SK-N-SH (cell line): ENCODE data around the gene KIF5B. TPM values are rescaled to one million over a fixed set of nuclear protein-coding genes. Genes with fewer than 3 reads are reported as not detected.

Experiments
- CTCF ChIA-PET: fragments of 300-600, 350-600 bp; formaldehyde crosslinking; extraction: SDS; loops from one replicate; lab custom pipeline; 2021; lab: Yijun Ruan, JAX
- POLR2A ChIA-PET: fragments of 350-600 bp; sonication (Branson Sonifier 250); formaldehyde crosslinking; extraction: SDS; loops from one replicate; lab custom pipeline; 2020; ENCODE audit warnings: antibody characterized with exemption, inconsistent platforms; lab: Yijun Ruan, JAX
- DNase-seq: peaks from one replicate; pipeline ENCODE4 v3.0.0; 2012
- H2AFZ ChIP-seq: fragments of 200-600 bp; sonication (generic); 2 replicates; pipeline ENCODE4 v1.8.1; 2016; ENCODE audit warnings: antibody characterized with exemption, mild to moderate bottlenecking, low read depth
- H3F3A ChIP-seq: fragments of 200-600 bp; sonication (generic); replicated peaks from 2 replicates; pipeline ENCODE3; 2016; ENCODE audit warnings: antibody characterized with exemption, mild to moderate bottlenecking; ENCODE audit not compliant: insufficient read depth
- H3K27ac ChIP-seq, 2 experiments: fragments of 200-500 bp in 1 of 2; fragments of 200-600 bp in 1 of 2; sonication (Bioruptor generic) in 1 of 2; sonication (generic), shearing (Covaris generic) in 1 of 2; 2 replicates each; pipeline versions ENCODE4 v1.5.1 to v1.6.1; 2014 to 2016; ENCODE audit warnings: low read depth in 2 of 2, inconsistent platforms in 1 of 2, low read length in 1 of 2, mild to moderate bottlenecking in 1 of 2, mixed read lengths in 1 of 2
- H3K27me3 ChIP-seq: fragments of 200-600 bp; sonication (generic), shearing (Covaris generic); 2 replicates; pipeline ENCODE4 v1.6.1; 2016; ENCODE audit warnings: mixed run types; ENCODE audit not compliant: insufficient read depth
- H3K36me3 ChIP-seq, 2 experiments: fragments of 200-500 bp in 1 of 2; fragments of 200-600 bp in 1 of 2; sonication (Bioruptor generic) in 1 of 2; sonication (generic) in 1 of 2; replicated peaks in 1 of 2; 2 replicates each; pipeline versions ENCODE3 to v1.5.1; 2014 to 2016; ENCODE audit warnings: low read length in 1 of 2, mild to moderate bottlenecking in 1 of 2; ENCODE audit not compliant: insufficient read depth in 2 of 2, control insufficient read depth in 1 of 2
- H3K4me1 ChIP-seq, 2 experiments: fragments of 200-500 bp in 1 of 2; fragments of 200-600 bp in 1 of 2; sonication (Bioruptor generic) in 1 of 2; sonication (generic), shearing (Covaris generic) in 1 of 2; 2 replicates each; pipeline versions ENCODE4 v1.5.1 to v1.6.1; 2014 to 2016; ENCODE audit warnings: low read depth in 1 of 2, low read length in 1 of 2, mixed run types in 1 of 2; ENCODE audit not compliant: insufficient read depth in 2 of 2, control insufficient read depth in 1 of 2
- H3K4me2 ChIP-seq: fragments of 200-600 bp; sonication (generic), shearing (Covaris generic); 2 replicates; pipeline ENCODE4 v1.6.1; 2017; ENCODE audit warnings: mixed run types
- H3K4me3 ChIP-seq, 2 experiments: fragments of 200-500 bp in 1 of 2; fragments of 200-600 bp in 1 of 2; sonication (Bioruptor generic) in 1 of 2; sonication (generic), shearing (Covaris generic) in 1 of 2; 2 replicates each; pipeline versions ENCODE4 v1.5.1 to v1.8.1; 2014 to 2016; ENCODE audit warnings: low read depth in 2 of 2, inconsistent platforms in 1 of 2, low read length in 1 of 2, mild to moderate bottlenecking in 1 of 2, mixed read lengths in 1 of 2, moderate library complexity in 1 of 2
- H3K79me2 ChIP-seq: fragments of 200-600 bp; sonication (generic); 2 replicates; pipeline ENCODE4 v1.8.1; 2017; ENCODE audit warnings: mild to moderate bottlenecking; ENCODE audit not compliant: insufficient read depth
- H3K9ac ChIP-seq: fragments of 200-600 bp; sonication (generic); 2 replicates; pipeline ENCODE4 v1.6.1; 2017; ENCODE audit warnings: mixed run types
- H3K9me2 ChIP-seq: fragments of 200-600 bp; sonication (generic); 2 replicates; pipeline ENCODE4 v1.6.1; 2017; ENCODE audit warnings: mixed run types
- H3K9me3 ChIP-seq: fragments of 200-600 bp; sonication (generic); 2 replicates; pipeline ENCODE4 v1.6.1; 2017; ENCODE audit warnings: mixed run types, mild to moderate bottlenecking, moderate library complexity
- H4K20me1 ChIP-seq: fragments of 200-600 bp; sonication (generic); 2 replicates; pipeline ENCODE4 v1.6.1; 2017; ENCODE audit warnings: mild to moderate bottlenecking, mixed run types; ENCODE audit not compliant: insufficient read depth
- FOXJ3 ChIP-seq: sonication (generic); formaldehyde crosslinking; IDR thresholded peaks from 2 replicates; pipeline ENCODE4 v1.5.1; 2020; ENCODE audit warnings: mild to moderate bottlenecking, missing genetic modification reagents
- GATA2 ChIP-seq: sonication (generic); formaldehyde crosslinking; IDR thresholded peaks from 2 replicates; pipeline ENCODE4 v1.5.0; 2020; ENCODE audit warnings: mild to moderate bottlenecking, missing genetic modification reagents
- RAD21 ChIP-seq: IDR thresholded peaks from 2 replicates; pipeline ENCODE4 v1.6.1; 2012; ENCODE audit warnings: mild to moderate bottlenecking, low read length
- RCOR1 ChIP-seq: fragments of 150-350 bp; IDR thresholded peaks from 2 replicates; pipeline ENCODE4 v1.6.1; 2017; ENCODE audit warnings: antibody characterized with exemption, low read length
- RFX5 ChIP-seq: IDR thresholded peaks from 2 replicates; pipeline ENCODE4 v1.6.1; 2012; ENCODE audit warnings: mild to moderate bottlenecking, improper control_type of control experiment, low read length
- SIN3A ChIP-seq: IDR thresholded peaks from 2 replicates; pipeline ENCODE4 v1.6.1; 2012; ENCODE audit warnings: low read depth, mild to moderate bottlenecking, low read length, moderate library complexity, borderline replicate concordance
- TAF1 ChIP-seq: IDR thresholded peaks from 2 replicates; pipeline ENCODE4 v1.6.1; 2012; ENCODE audit warnings: low read depth, mild to moderate bottlenecking, low read length, moderate library complexity, borderline replicate concordance
- TCF12 ChIP-seq: IDR thresholded peaks from 2 replicates; pipeline ENCODE4 v1.4.0; 2012
- YY1 ChIP-seq: IDR thresholded peaks from 2 replicates; pipeline ENCODE4 v1.4.0; 2012; ENCODE audit warnings: low read depth, mild to moderate bottlenecking
- WGBS: methylation state at CpG from one replicate; pipeline ENCODE4 v1.1.6; 2017; ENCODE audit warnings: low lambda C conversion rate; 5-methylcytosine and 5-hydroxymethylcytosine counted together
- polyA plus RNA-seq, 3 experiments: library from polyadenylated mRNA; depleted of rRNA; stranded (reverse); fragments of >200 nt; gene quantifications; 2 replicates each; pipeline ENCODE4 v1.2.3, GENCODE V29; 2012
- TF ChIP-seq, protein P1 (sequence below): IDR thresholded peaks from 2 replicates; pipeline ENCODE4 v1.6.1; 2012; ENCODE audit warnings: mild to moderate bottlenecking, low read depth, low read length, moderate library complexity
- TF ChIP-seq, protein P2 (sequence below): IDR thresholded peaks from 2 replicates; pipeline ENCODE4 v1.4.0; 2012; ENCODE audit warnings: low read depth
- TF ChIP-seq, protein P3 (sequence below): fragments of 150-350 bp; IDR thresholded peaks from 2 replicates; pipeline ENCODE4 v1.6.1; 2017; ENCODE audit warnings: antibody characterized with exemption, low read length, low read depth, borderline replicate concordance
- TF ChIP-seq, protein P4 (sequence below): IDR thresholded peaks from 2 replicates; pipeline ENCODE4 v1.4.0; 2012; ENCODE audit warnings: low read depth, borderline replicate concordance

Gene KIF5B
- polyA plus RNA-seq, 1 of the 3 experiments (the other 2 are of a cell fraction) = 15.7 TPM

DNA sequence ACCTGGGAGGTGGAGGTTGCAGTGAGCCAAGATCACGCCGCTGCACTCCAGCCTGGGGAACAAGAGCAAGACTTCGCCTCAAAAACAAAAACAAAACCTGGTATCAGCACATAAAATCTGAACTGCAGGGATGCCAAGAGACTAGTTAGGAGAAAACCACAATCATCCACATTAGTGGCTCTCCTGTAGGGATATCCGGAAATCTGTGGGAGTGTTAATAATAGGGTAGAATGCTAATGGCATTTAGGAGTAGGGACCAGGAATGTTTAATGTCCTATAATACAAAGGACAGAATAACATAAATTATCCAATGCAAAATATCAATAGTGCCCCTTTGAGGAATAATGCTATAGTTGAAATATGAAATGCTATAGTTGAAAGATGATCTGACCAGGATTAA lies 24.3 kb downstream of the KIF5B start:
- no peak overlapping the region for H3K27ac ChIP-seq
- DNase-seq = no peak
- no peak for TF ChIP-seq SIN3A
- TF ChIP-seq, protein P1, sequence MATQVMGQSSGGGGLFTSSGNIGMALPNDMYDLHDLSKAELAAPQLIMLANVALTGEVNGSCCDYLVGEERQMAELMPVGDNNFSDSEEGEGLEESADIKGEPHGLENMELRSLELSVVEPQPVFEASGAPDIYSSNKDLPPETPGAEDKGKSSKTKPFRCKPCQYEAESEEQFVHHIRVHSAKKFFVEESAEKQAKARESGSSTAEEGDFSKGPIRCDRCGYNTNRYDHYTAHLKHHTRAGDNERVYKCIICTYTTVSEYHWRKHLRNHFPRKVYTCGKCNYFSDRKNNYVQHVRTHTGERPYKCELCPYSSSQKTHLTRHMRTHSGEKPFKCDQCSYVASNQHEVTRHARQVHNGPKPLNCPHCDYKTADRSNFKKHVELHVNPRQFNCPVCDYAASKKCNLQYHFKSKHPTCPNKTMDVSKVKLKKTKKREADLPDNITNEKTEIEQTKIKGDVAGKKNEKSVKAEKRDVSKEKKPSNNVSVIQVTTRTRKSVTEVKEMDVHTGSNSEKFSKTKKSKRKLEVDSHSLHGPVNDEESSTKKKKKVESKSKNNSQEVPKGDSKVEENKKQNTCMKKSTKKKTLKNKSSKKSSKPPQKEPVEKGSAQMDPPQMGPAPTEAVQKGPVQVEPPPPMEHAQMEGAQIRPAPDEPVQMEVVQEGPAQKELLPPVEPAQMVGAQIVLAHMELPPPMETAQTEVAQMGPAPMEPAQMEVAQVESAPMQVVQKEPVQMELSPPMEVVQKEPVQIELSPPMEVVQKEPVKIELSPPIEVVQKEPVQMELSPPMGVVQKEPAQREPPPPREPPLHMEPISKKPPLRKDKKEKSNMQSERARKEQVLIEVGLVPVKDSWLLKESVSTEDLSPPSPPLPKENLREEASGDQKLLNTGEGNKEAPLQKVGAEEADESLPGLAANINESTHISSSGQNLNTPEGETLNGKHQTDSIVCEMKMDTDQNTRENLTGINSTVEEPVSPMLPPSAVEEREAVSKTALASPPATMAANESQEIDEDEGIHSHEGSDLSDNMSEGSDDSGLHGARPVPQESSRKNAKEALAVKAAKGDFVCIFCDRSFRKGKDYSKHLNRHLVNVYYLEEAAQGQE = no peak
- no peak for TF ChIP-seq RAD21
- POLR2A ChIA-PET = no interaction called here
- H3K79me2 ChIP-seq = peaks cover 92% of the 10 kb centered on the region
- no peaks in the 10 kb centered on the region; the same call in 1 of the 2 replicates for H4K20me1 ChIP-seq
- H3K9me3 ChIP-seq = no peaks in the 10 kb centered on the region
- CTCF ChIA-PET = no interaction called here
- 97% methylated on average over 4 of the region's 4 CpGs for WGBS
- H3K9me2 ChIP-seq = no peaks in the 10 kb centered on the region
- no peak overlapping the region for H3K9ac ChIP-seq
- H3K36me3 ChIP-seq = peaks cover 85 to 99% of the 10 kb centered on the region in 2 experiments
- H3K27me3 ChIP-seq = no peaks in the 10 kb centered on the region
- H3K4me2 ChIP-seq = no peak overlapping the region
- H3K4me3 ChIP-seq = no peak overlapping the region
- H2AFZ ChIP-seq = no peak overlapping the region
- H3K4me1 ChIP-seq = no peaks in the 10 kb centered on the region; a peak in 1 of 4 replicates
- peaks cover 12% of the 10 kb centered on the region for H3F3A ChIP-seq

DNA sequence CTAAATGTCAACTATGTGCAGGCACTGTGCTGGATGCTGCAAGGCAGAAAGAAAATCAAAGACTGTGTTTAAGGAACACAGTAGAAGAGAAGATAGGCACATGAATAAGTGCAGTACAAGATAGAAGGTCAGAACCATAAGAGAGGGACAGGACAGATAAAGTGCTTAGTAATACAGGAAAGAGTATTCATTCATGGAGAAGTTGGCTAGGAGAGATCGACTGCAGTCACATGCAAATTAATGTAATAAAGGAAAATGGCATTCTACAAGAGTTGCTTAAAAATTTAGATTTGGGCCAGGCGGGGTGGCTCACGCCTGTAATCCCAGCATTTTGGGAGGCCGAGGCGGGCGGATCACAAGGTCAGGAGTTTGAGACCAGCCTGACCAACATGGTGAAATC lies 24.8 kb downstream of the KIF5B start:
- H3K9ac ChIP-seq = no peak overlapping the region
- no peaks in the 10 kb centered on the region for H3K9me2 ChIP-seq
- TF ChIP-seq TCF12 (no peak), RFX5 (no peak), SIN3A (no peak), GATA2 (CRISPR knock-in tag) (no peak), TAF1 (no peak), YY1 (no peak), FOXJ3 (CRISPR knock-in tag) (no peak), RCOR1 (no peak)
- TF ChIP-seq, protein P2, sequence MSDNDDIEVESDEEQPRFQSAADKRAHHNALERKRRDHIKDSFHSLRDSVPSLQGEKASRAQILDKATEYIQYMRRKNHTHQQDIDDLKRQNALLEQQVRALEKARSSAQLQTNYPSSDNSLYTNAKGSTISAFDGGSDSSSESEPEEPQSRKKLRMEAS = no peak
- TF ChIP-seq, protein P3, sequence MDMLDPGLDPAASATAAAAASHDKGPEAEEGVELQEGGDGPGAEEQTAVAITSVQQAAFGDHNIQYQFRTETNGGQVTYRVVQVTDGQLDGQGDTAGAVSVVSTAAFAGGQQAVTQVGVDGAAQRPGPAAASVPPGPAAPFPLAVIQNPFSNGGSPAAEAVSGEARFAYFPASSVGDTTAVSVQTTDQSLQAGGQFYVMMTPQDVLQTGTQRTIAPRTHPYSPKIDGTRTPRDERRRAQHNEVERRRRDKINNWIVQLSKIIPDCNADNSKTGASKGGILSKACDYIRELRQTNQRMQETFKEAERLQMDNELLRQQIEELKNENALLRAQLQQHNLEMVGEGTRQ = no peak
- TF ChIP-seq, protein P1 = no peak
- TF ChIP-seq, protein P4, sequence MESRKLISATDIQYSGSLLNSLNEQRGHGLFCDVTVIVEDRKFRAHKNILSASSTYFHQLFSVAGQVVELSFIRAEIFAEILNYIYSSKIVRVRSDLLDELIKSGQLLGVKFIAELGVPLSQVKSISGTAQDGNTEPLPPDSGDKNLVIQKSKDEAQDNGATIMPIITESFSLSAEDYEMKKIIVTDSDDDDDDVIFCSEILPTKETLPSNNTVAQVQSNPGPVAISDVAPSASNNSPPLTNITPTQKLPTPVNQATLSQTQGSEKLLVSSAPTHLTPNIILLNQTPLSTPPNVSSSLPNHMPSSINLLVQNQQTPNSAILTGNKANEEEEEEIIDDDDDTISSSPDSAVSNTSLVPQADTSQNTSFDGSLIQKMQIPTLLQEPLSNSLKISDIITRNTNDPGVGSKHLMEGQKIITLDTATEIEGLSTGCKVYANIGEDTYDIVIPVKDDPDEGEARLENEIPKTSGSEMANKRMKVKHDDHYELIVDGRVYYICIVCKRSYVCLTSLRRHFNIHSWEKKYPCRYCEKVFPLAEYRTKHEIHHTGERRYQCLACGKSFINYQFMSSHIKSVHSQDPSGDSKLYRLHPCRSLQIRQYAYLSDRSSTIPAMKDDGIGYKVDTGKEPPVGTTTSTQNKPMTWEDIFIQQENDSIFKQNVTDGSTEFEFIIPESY = no peak
- no peak overlapping the region for H3K4me2 ChIP-seq
- no peak overlapping the region for H3K27ac ChIP-seq
- peaks cover 90% of the 10 kb centered on the region for H3K79me2 ChIP-seq
- H3F3A ChIP-seq = peaks cover 12% of the 10 kb centered on the region
- no peak overlapping the region for H2AFZ ChIP-seq
- H4K20me1 ChIP-seq = no peaks in the 10 kb centered on the region; the same call in 1 of the 2 replicates
- no peak overlapping the region for H3K4me3 ChIP-seq
- no peaks in the 10 kb centered on the region for H3K27me3 ChIP-seq
- ChIA-PET CTCF (interaction anchor here (1.0 kb wide), 1 partner anchor 13 kb away, joined by 3 read pairs; no protein-coding TSS in a partner anchor), POLR2A (no interaction called here)
- DNase-seq = no peak
- 99% methylated on average over 6 of the region's 6 CpGs for WGBS
- H3K9me3 ChIP-seq = no peaks in the 10 kb centered on the region
- no peaks in the 10 kb centered on the region; a peak in 1 of 4 replicates for H3K4me1 ChIP-seq
- peaks cover 85 to 99% of the 10 kb centered on the region in 2 experiments for H3K36me3 ChIP-seq
